PFSK-1 (cell line): ENCODE measurements around the gene KDM4B.

Experiments used
- POLR2AphosphoS5 ChIP-seq: IDR thresholded peaks from 2 replicates; pipeline ENCODE4 v1.6.1; 2012; ENCODE audit warnings: low read depth, mild to moderate bottlenecking, control low read depth, low read length, moderate library complexity
- SIN3A ChIP-seq: IDR thresholded peaks from 2 replicates; pipeline ENCODE4 v1.6.1; 2012; ENCODE audit warnings: mild to moderate bottlenecking, low read length, moderate library complexity, borderline replicate concordance; ENCODE audit not compliant: insufficient read depth
- TAF1 ChIP-seq: IDR thresholded peaks from 2 replicates; pipeline ENCODE4 v1.6.1; 2012; ENCODE audit warnings: low read length, control low read depth, borderline replicate concordance; ENCODE audit not compliant: insufficient read depth

- TF ChIP-seq POLR2AphosphoS5 (no peak), SIN3A (no peak), TAF1 (no peak)
These were observed 205.1 kb downstream of the KDM4B start for GRCh38 chr19:5173993-5174392.
